ENCODE measurements around the gene LCORL. TPM values are rescaled to one million over a fixed set of nuclear protein-coding genes. Genes with fewer than 3 reads are reported as not detected.

LCORL gene
- total RNA-seq, result 10 to 100 TPM; 16.5 to 20.7 TPM

DNA sequence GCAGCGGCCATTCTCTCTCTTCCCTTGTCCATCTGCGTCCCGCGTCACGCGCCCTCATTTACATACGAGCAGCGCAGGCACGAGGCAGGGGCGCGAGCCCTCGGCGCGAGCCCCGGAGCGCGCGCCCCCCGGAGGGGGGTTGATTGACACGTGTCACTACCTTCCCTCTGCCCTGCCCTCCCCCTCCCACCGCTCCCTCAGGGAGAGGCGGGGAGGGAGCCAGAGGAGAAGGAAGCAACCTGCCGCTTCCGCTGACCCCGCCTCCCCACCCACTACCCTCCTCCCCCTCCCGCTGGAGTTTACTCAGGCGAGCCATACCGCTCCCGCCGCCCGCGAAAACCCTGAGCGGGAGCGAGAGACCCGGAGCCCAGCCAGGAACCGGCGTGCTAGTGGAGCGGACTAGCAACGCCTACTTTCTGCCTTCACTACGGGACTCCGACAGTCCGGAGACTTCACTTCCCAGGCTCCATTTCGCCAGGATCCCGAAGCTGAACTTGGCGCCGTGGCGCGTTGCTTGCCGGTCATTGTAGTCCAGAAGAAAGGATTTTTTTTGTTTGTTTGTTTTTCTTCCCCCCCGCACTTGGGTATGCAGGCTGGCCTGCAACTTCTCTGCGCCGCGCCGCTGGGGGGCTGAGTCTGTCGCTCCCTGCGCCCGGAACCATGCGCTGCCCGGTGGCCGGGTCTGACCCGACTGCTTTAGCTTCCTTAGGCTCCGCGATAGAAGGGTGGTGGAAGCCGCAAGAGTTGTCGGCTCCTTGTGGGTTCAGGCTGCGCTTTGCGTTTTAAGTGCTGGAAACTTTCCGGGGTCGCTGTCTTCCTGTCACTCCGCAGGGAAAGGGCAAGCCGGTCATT lies at the start of gene LCORL:
Gene LCORL (minus strand): TSS at position 36 of the 852 bp plus-strand sequence. CDS start 4 bp downstream, at position 32.
- intact Hi-C loops (cut with DNase I), result loop anchor here (5.0 kb wide), 1 partner anchor 210 kb away; the partner anchor contains the start of genes DCAF16 and NCAPG

GRCh38 chr4:18069810-18070209 lies 48.3 kb upstream of the LCORL start:
- no peaks in the 10 kb centered on the region for H3K27me3 ChIP-seq
- intact Hi-C loops (cut with DNase I), result loop anchor here (10.0 kb wide), 1 partner anchor 285 kb away; no protein-coding TSS in a partner anchor
- H3K9ac ChIP-seq (ENCODE audit: low read depth in 2 of 2, low read length in 2 of 2), result no peak overlapping the region
- no peak overlapping the region for H3K27ac ChIP-seq
- H3K4me3 ChIP-seq, result no peak overlapping the region
- H3K4me1 ChIP-seq, result no peaks in the 10 kb centered on the region
- H3K36me3 ChIP-seq, result no peaks in the 10 kb centered on the region
- TF ChIP-seq CTCF (IDR thresholded peaks at IDR 0.05), result no peak
- H3K9me3 ChIP-seq, result no peaks in the 10 kb centered on the region
- no peak for DNase-seq

More for the DNA sequence above, at the start of gene LCORL:
- no peaks in the 10 kb centered on the region for H3K9me3 ChIP-seq
- H3K4me1 ChIP-seq, result peaks cover 9% of the 10 kb centered on the region
- peak within 1 kb of the TSS; percentile 98 for H3K27ac ChIP-seq
- peak within 1 kb of the TSS; percentile 93 for H3K4me3 ChIP-seq
- no peak for TF ChIP-seq CTCF (IDR thresholded peaks at IDR 0.05)
- H3K36me3 ChIP-seq, result no peaks in the 10 kb centered on the region
- no peaks in the 10 kb centered on the region for H3K27me3 ChIP-seq
- peak within 1 kb of the TSS; percentile 75 to 92 for H3K9ac ChIP-seq (ENCODE audit: low read depth in 2 of 2, low read length in 2 of 2)
- peak; percentile 95 for DNase-seq

DNA sequence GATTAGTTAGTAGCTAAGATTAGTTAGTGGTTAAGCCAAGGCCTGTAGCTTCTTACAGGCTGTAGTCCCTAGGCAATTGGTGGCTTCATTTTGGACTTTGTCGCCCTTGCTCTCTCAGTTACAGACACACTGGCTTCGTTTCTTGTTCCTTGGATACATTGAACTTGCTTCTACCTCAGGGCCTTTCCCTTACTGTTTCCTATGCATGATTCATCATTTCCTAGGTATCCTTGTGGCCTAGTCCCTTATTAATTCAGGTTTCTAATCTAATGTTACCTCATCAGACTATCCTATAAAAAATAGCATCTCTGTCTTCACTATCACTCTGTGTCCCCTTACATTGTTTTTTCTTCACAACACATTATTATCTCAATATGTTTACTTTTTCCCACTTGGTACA lies 45.5 kb upstream of the LCORL start:
- no peak overlapping the region for H3K27ac ChIP-seq
- no peak overlapping the region for H3K4me3 ChIP-seq
- intact Hi-C loops (cut with DNase I), result no loop called here
- H3K27me3 ChIP-seq, result no peaks in the 10 kb centered on the region
- no peaks in the 10 kb centered on the region for H3K4me1 ChIP-seq
- H3K36me3 ChIP-seq, result no peaks in the 10 kb centered on the region
- no peaks in the 10 kb centered on the region for H3K9me3 ChIP-seq
- DNase-seq, result no peak
- H3K9ac ChIP-seq (ENCODE audit: low read depth in 2 of 2, low read length in 2 of 2), result no peak overlapping the region
- TF ChIP-seq CTCF (IDR thresholded peaks at IDR 0.05), result no peak

- no peak overlapping the region for H3K4me3 ChIP-seq
- no peaks in the 10 kb centered on the region for H3K4me1 ChIP-seq
- H3K27ac ChIP-seq, result no peak overlapping the region
- no peak for DNase-seq
- no peaks in the 10 kb centered on the region for H3K36me3 ChIP-seq
- H3K9me3 ChIP-seq, result no peaks in the 10 kb centered on the region
- intact Hi-C loops (cut with DNase I), result no loop called here
- H3K9ac ChIP-seq (ENCODE audit: low read depth in 2 of 2, low read length in 2 of 2), result no peak overlapping the region
- H3K27me3 ChIP-seq, result no peaks in the 10 kb centered on the region
- no peak for TF ChIP-seq CTCF (IDR thresholded peaks at IDR 0.05)
Measured at GRCh38 chr4:18063079-18063478, 41.5 kb upstream of the LCORL start.

DNA sequence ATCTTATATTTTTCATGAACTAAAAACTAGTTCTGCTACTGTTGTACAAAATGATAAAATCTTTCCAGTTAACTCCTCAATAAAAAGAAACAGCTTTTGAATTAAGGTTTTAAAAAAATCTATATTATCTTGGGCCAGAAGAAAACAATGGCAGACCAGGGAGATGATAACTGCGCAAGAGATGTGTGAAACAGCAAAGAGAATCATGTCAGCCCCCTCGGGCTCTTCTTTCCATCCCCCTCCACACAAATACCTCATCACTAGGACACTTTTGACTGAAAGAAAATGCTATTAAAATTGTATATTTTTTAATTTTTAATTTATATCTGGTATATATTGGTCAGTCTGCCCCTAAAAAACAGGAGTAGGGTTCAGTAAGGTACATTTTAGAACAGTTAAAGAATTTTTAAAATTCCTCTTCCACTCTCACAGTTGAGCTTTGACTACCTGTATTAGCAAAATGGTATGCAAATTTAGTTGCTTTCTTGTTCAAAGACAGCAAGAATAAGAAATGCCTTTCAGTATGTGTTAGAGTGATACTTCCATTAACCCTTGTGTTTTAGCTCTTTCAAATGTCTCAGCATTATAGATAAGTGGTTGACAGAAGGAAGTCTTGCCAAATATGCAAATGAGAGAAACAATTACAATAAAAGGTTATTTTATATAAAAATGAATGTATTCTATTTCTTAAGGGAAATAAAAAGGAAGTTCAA lies 36.4 kb upstream of the LCORL start:
- H3K27ac ChIP-seq, result no peak overlapping the region
- H3K4me3 ChIP-seq, result no peak overlapping the region
- H3K36me3 ChIP-seq, result no peaks in the 10 kb centered on the region
- H3K4me1 ChIP-seq, result no peaks in the 10 kb centered on the region
- no peaks in the 10 kb centered on the region for H3K9me3 ChIP-seq
- DNase-seq, result no peak
- intact Hi-C loops (cut with DNase I), result no loop called here
- no peak for TF ChIP-seq CTCF (IDR thresholded peaks at IDR 0.05)
- no peak overlapping the region for H3K9ac ChIP-seq (ENCODE audit: low read depth in 2 of 2, low read length in 2 of 2)
- no peaks in the 10 kb centered on the region for H3K27me3 ChIP-seq

All from colonic mucosa (tissue), 4 donors.